SU-DHL-6 (cell line): Measurements from ENCODE around the gene PLEK2.

Experiments used
- CTCF ChIP-seq: fragments of 200-600 bp; sonication (generic); IDR thresholded peaks from one replicate; pipeline ENCODE4 v1.5.1; 2017; ENCODE audit warnings: antibody characterized with exemption, mild to moderate bottlenecking, low read length, moderate library complexity; ENCODE audit not compliant: insufficient read depth, poor library complexity, severe bottlenecking
- EZH2phosphoT487 ChIP-seq: fragments of 200-600 bp; sonication (generic), shearing (Covaris generic); conservative IDR thresholded peaks from 2 replicates; pipeline ENCODE4 v1.6.1; 2018; ENCODE audit warnings: mild to moderate bottlenecking, antibody characterized with exemption, low read length, moderate library complexity, mixed read lengths

- TF ChIP-seq CTCF = no peak
- TF ChIP-seq EZH2phosphoT487 = no peak
These were observed 68.2 kb downstream of the PLEK2 start for GRCh38 chr14:67343601-67344230.
